Measurements from ENCODE around the gene DYNC1I2.
"Not testable (repeated sequence)": the region's sequence is repeated elsewhere in the genome, so short reads cannot be mapped to it uniquely, and the experiment has no call there.

DYNC1I2 gene

GRCh38 chr2:171763602-171764001, 76.3 kb downstream of the DYNC1I2 start:
- no peak for DNase-seq (ENCODE audit: low read depth)
- TF ChIP-seq MAX (IDR thresholded peaks at IDR 0.05; ENCODE audit: low read depth, low read length) (no peak), POLR2A (IDR thresholded peaks at IDR 0.05; ENCODE audit: extremely low read depth, insufficient read length) (no peak), MYC (IDR thresholded peaks at IDR 0.05; ENCODE audit: low read depth, low read length) (no peak), CTCF (IDR thresholded peaks at IDR 0.05; ENCODE audit: low read depth, low read length) (no peak)

GRCh38 chr2:171771463-171771862, 84.2 kb downstream of the DYNC1I2 start:
- no peak for DNase-seq (ENCODE audit: low read depth)
- TF ChIP-seq POLR2A (IDR thresholded peaks at IDR 0.05; ENCODE audit: extremely low read depth, insufficient read length), result no peak
- TF ChIP-seq CTCF (IDR thresholded peaks at IDR 0.05; ENCODE audit: low read depth, low read length), result no peak
- TF ChIP-seq MYC (IDR thresholded peaks at IDR 0.05; ENCODE audit: low read depth, low read length), result no peak
- TF ChIP-seq MAX (IDR thresholded peaks at IDR 0.05; ENCODE audit: low read depth, low read length), result no peak
- no peak overlapping the region for H3K4me3 ChIP-seq (ENCODE audit: low read depth, low read length)

More at GRCh38 chr2:171763602-171764001, 76.3 kb downstream of the DYNC1I2 start:
- no peak overlapping the region for H3K4me3 ChIP-seq (ENCODE audit: low read depth, low read length)

GRCh38 chr2:171772373-171772772, 85.1 kb downstream of the DYNC1I2 start:
- TF ChIP-seq POLR2A (IDR thresholded peaks at IDR 0.05; ENCODE audit: extremely low read depth, insufficient read length), result no peak
- no peak for TF ChIP-seq CTCF (IDR thresholded peaks at IDR 0.05; ENCODE audit: low read depth, low read length)
- TF ChIP-seq MAX (IDR thresholded peaks at IDR 0.05; ENCODE audit: low read depth, low read length), result no peak
- TF ChIP-seq MYC (IDR thresholded peaks at IDR 0.05; ENCODE audit: low read depth, low read length), result no peak
- H3K4me3 ChIP-seq (ENCODE audit: low read depth, low read length), result no peak overlapping the region
- DNase-seq (ENCODE audit: low read depth), result no peak

- not testable (repeated sequence) for H3K4me3 ChIP-seq (ENCODE audit: low read depth, low read length); DNase-seq (ENCODE audit: low read depth)
These were observed 87.3 kb downstream of the DYNC1I2 start for GRCh38 chr2:171774581-171774980.

- no peak overlapping the region for H3K4me3 ChIP-seq (ENCODE audit: low read depth, low read length)
- TF ChIP-seq POLR2A (IDR thresholded peaks at IDR 0.05; ENCODE audit: extremely low read depth, insufficient read length), result no peak
- no peak for TF ChIP-seq CTCF (IDR thresholded peaks at IDR 0.05; ENCODE audit: low read depth, low read length)
- TF ChIP-seq MAX (IDR thresholded peaks at IDR 0.05; ENCODE audit: low read depth, low read length), result no peak
- no peak for TF ChIP-seq MYC (IDR thresholded peaks at IDR 0.05; ENCODE audit: low read depth, low read length)
- no peak for DNase-seq (ENCODE audit: low read depth)
These were observed 91.2 kb downstream of the DYNC1I2 start for GRCh38 chr2:171778515-171778914.

- TF ChIP-seq MYC (IDR thresholded peaks at IDR 0.05; ENCODE audit: low read depth, low read length) (no peak), MAX (IDR thresholded peaks at IDR 0.05; ENCODE audit: low read depth, low read length) (no peak), POLR2A (IDR thresholded peaks at IDR 0.05; ENCODE audit: extremely low read depth, insufficient read length) (no peak), CTCF (IDR thresholded peaks at IDR 0.05; ENCODE audit: low read depth, low read length) (no peak)
- no peak for DNase-seq (ENCODE audit: low read depth)
- no peak overlapping the region for H3K4me3 ChIP-seq (ENCODE audit: low read depth, low read length)
These were observed 98.2 kb downstream of the DYNC1I2 start for GRCh38 chr2:171785450-171785849.
